HEK293 (cell line): ENCODE measurements around the gene HMG20A.

ENCODE experiments used
- EGR2 ChIP-seq: fragments of 450-650 bp; formaldehyde crosslinking; IDR thresholded peaks from 2 replicates; pipeline ENCODE4 v1.5.1; 2016; ENCODE audit warnings: low read depth, missing biosample characterization, missing genetic modification characterization
- IKZF3 ChIP-seq: fragments of 450-650 bp; IDR thresholded peaks from 2 replicates; pipeline ENCODE4 v1.5.0; 2018; ENCODE audit warnings: missing biosample characterization, mild to moderate bottlenecking, missing genetic modification characterization, moderate library complexity
- KLF9 ChIP-seq: fragments of 450-650 bp; formaldehyde crosslinking; IDR thresholded peaks from 2 replicates; pipeline ENCODE4 v1.5.1; 2016; ENCODE audit warnings: missing biosample characterization, missing genetic modification characterization, low read depth
- ZBTB20 ChIP-seq: fragments of 450-650 bp; formaldehyde crosslinking; IDR thresholded peaks from 2 replicates; pipeline ENCODE4 v1.5.1; 2016; ENCODE audit warnings: missing biosample characterization, missing genetic modification characterization
- ZBTB8A ChIP-seq: fragments of 450-650 bp; formaldehyde crosslinking; IDR thresholded peaks from 2 replicates; pipeline ENCODE4 v1.5.1; 2016; ENCODE audit warnings: missing biosample characterization, missing genetic modification characterization
- ZFP3 ChIP-seq: fragments of 450-650 bp; formaldehyde crosslinking; IDR thresholded peaks from 2 replicates; pipeline ENCODE4 v1.5.1; 2016; ENCODE audit warnings: low read depth, missing biosample characterization, missing genetic modification characterization
- ZNF175 ChIP-seq: fragments of 450-650 bp; formaldehyde crosslinking; IDR thresholded peaks from 2 replicates; pipeline ENCODE4 v1.5.1; 2016; ENCODE audit warnings: missing biosample characterization, missing genetic modification characterization
- ZNF202 ChIP-seq: fragments of 450-650 bp; formaldehyde crosslinking; IDR thresholded peaks from 2 replicates; pipeline ENCODE4 v1.5.1; 2016; ENCODE audit warnings: missing biosample characterization, missing genetic modification characterization, borderline replicate concordance
- ZNF211 ChIP-seq: fragments of 450-650 bp; formaldehyde crosslinking; IDR thresholded peaks from 2 replicates; pipeline ENCODE4 v1.5.1; 2016; ENCODE audit warnings: low read depth, missing biosample characterization, missing genetic modification characterization
- ZNF214 ChIP-seq: fragments of 450-650 bp; formaldehyde crosslinking; IDR thresholded peaks from 2 replicates; pipeline ENCODE4 v1.5.1; 2017; ENCODE audit warnings: missing biosample characterization, mild to moderate bottlenecking, missing genetic modification characterization, borderline replicate concordance
- ZNF391 ChIP-seq: fragments of 450-650 bp; formaldehyde crosslinking; IDR thresholded peaks from 2 replicates; pipeline ENCODE4 v1.5.1; 2016; ENCODE audit warnings: low read depth, missing biosample characterization, missing genetic modification characterization, borderline replicate concordance
- ZNF48 ChIP-seq: fragments of 450-650 bp; formaldehyde crosslinking; IDR thresholded peaks from 2 replicates; pipeline ENCODE4 v1.5.1; 2016; ENCODE audit warnings: missing biosample characterization, missing genetic modification characterization
- ZNF501 ChIP-seq: fragments of 450-650 bp; formaldehyde crosslinking; IDR thresholded peaks from 2 replicates; pipeline ENCODE4 v1.5.1; 2016; ENCODE audit warnings: missing biosample characterization, missing genetic modification characterization
- ZNF529 ChIP-seq: fragments of 450-650 bp; formaldehyde crosslinking; IDR thresholded peaks from 2 replicates; pipeline ENCODE4 v1.5.1; 2017; ENCODE audit warnings: missing genetic modification characterization, missing biosample characterization; ENCODE audit not compliant: insufficient replicate concordance
- ZNF530 ChIP-seq: fragments of 450-650 bp; formaldehyde crosslinking; IDR thresholded peaks from 2 replicates; pipeline ENCODE4 v1.5.1; 2016; ENCODE audit warnings: low read depth, missing biosample characterization, missing genetic modification characterization
- ZNF558 ChIP-seq: fragments of 450-650 bp; formaldehyde crosslinking; IDR thresholded peaks from 2 replicates; pipeline ENCODE4 v1.5.1; 2016; ENCODE audit warnings: missing biosample characterization, missing genetic modification characterization
- ZNF664 ChIP-seq: fragments of 450-650 bp; formaldehyde crosslinking; IDR thresholded peaks from 2 replicates; pipeline ENCODE4 v1.5.1; 2016; ENCODE audit warnings: missing biosample characterization, missing genetic modification characterization
- ZNF76 ChIP-seq: fragments of 450-650 bp; formaldehyde crosslinking; IDR thresholded peaks from 2 replicates; pipeline ENCODE4; 2016; ENCODE audit warnings: low read depth, missing biosample characterization, missing genetic modification characterization, borderline replicate concordance
- ZNF777 ChIP-seq: fragments of 450-650 bp; formaldehyde crosslinking; IDR thresholded peaks from 2 replicates; pipeline ENCODE4 v1.5.1; 2017; ENCODE audit warnings: missing biosample characterization, missing genetic modification characterization, borderline replicate concordance
- ZNF785 ChIP-seq: fragments of 450-650 bp; formaldehyde crosslinking; IDR thresholded peaks from 2 replicates; pipeline ENCODE4 v1.5.1; 2016; ENCODE audit warnings: missing biosample characterization, missing genetic modification characterization
- ZSCAN30 ChIP-seq: fragments of 450-650 bp; IDR thresholded peaks from 2 replicates; pipeline ENCODE4 v1.5.1; 2018; ENCODE audit warnings: missing biosample characterization, mild to moderate bottlenecking, missing genetic modification characterization, moderate library complexity
- ZXDB ChIP-seq: fragments of 450-650 bp; formaldehyde crosslinking; IDR thresholded peaks from 2 replicates; pipeline ENCODE4 v1.5.1; 2016; ENCODE audit warnings: missing biosample characterization, missing genetic modification characterization
- TF ChIP-seq, protein P1 (sequence below): fragments of 450-650 bp; formaldehyde crosslinking; IDR thresholded peaks from 2 replicates; pipeline ENCODE4 v1.5.1; 2016; ENCODE audit warnings: missing biosample characterization, missing genetic modification characterization
- TF ChIP-seq, protein P2 (sequence below): fragments of 450-650 bp; formaldehyde crosslinking; IDR thresholded peaks from 2 replicates; pipeline ENCODE4 v1.5.1; 2016; ENCODE audit warnings: missing biosample characterization, missing genetic modification characterization
- TF ChIP-seq, protein P3 (sequence below): sonication (generic); formaldehyde crosslinking; IDR thresholded peaks from 2 replicates; pipeline ENCODE4 v1.8.1; 2022; ENCODE audit warnings: mild to moderate bottlenecking, moderate library complexity, missing genetic modification reagents
- TF ChIP-seq, protein P4 (sequence below): fragments of 450-650 bp; formaldehyde crosslinking; IDR thresholded peaks from 2 replicates; pipeline ENCODE4 v1.5.1; 2016; ENCODE audit warnings: missing biosample characterization, missing genetic modification characterization
- TF ChIP-seq, protein P5 (sequence below): fragments of 450-650 bp; formaldehyde crosslinking; IDR thresholded peaks from 2 replicates; pipeline ENCODE4 v1.5.1; 2016; ENCODE audit warnings: missing biosample characterization, missing genetic modification characterization, low read depth
- TF ChIP-seq, protein P6 (sequence below): fragments of 450-650 bp; formaldehyde crosslinking; optimal IDR thresholded peaks from 2 replicates; pipeline ENCODE3; 2016; ENCODE audit warnings: missing biosample characterization, mild to moderate bottlenecking, missing genetic modification characterization
- TF ChIP-seq, protein P7 (sequence below): fragments of 450-650 bp; formaldehyde crosslinking; IDR thresholded peaks from 2 replicates; pipeline ENCODE4 v1.5.1; 2017; ENCODE audit warnings: missing biosample characterization, missing genetic modification characterization

Gene HMG20A

DNA sequence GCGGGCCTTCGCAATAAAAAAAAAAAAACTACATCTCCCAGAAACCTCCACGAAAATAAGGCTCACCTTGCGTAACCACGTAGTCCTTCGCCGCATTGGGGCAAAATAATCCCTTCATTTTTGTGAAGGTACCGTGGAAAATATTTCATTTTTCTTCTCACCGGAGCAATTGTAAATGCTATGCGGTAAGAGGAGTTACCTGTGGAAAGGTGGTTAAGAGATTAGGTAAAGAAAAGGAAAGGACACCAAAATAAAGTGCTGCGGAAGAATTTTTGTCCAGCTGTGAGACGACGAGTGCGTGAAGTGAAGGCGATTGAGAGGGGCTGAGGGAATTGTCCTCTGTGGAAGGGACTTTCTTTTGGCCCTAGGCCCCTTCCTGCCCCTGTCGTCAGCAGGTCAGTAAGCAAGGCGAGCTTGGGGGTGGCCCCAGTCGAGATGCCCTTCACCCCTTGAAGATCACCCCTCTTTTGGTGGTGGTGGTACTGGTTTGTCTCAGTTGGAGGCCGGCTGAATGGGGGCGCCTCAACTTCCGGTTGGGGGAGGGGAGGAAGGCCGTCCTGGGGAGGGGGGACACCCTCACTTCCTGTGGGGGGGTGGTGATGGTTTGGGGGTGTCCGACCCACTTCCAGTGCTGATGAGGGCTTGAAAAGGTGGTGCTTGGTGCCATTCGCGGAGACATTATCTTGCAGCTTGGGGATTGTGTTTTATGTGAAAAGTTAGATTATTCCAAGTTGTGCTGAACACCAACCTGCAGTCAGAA, at the start of gene HMG20A (continued):
- TF ChIP-seq, protein P1, sequence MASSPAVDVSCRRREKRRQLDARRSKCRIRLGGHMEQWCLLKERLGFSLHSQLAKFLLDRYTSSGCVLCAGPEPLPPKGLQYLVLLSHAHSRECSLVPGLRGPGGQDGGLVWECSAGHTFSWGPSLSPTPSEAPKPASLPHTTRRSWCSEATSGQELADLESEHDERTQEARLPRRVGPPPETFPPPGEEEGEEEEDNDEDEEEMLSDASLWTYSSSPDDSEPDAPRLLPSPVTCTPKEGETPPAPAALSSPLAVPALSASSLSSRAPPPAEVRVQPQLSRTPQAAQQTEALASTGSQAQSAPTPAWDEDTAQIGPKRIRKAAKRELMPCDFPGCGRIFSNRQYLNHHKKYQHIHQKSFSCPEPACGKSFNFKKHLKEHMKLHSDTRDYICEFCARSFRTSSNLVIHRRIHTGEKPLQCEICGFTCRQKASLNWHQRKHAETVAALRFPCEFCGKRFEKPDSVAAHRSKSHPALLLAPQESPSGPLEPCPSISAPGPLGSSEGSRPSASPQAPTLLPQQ (tag by site-specific recombination) = peak; percentile 10
- TF ChIP-seq ZNF391 (tag by site-specific recombination) = peak; percentile 93
- TF ChIP-seq ZNF214 = peak; percentile 31; the same call in 1 of the 2 replicates
- peak; percentile 61; the same call in 1 of the 2 replicates for TF ChIP-seq ZNF558
- TF ChIP-seq KLF9 (tag by site-specific recombination) = no peak
- TF ChIP-seq, protein P2, sequence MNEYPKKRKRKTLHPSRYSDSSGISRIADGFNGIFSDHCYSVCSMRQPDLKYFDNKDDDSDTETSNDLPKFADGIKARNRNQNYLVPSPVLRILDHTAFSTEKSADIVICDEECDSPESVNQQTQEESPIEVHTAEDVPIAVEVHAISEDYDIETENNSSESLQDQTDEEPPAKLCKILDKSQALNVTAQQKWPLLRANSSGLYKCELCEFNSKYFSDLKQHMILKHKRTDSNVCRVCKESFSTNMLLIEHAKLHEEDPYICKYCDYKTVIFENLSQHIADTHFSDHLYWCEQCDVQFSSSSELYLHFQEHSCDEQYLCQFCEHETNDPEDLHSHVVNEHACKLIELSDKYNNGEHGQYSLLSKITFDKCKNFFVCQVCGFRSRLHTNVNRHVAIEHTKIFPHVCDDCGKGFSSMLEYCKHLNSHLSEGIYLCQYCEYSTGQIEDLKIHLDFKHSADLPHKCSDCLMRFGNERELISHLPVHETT (tag by site-specific recombination) = peak; percentile 99
- TF ChIP-seq, protein P3, sequence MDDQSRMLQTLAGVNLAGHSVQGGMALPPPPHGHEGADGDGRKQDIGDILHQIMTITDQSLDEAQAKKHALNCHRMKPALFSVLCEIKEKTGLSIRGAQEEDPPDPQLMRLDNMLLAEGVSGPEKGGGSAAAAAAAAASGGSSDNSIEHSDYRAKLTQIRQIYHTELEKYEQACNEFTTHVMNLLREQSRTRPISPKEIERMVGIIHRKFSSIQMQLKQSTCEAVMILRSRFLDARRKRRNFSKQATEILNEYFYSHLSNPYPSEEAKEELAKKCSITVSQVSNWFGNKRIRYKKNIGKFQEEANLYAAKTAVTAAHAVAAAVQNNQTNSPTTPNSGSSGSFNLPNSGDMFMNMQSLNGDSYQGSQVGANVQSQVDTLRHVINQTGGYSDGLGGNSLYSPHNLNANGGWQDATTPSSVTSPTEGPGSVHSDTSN = 0 out of 2 replicates have a peak, but pooled peaks have one; percentile 49
- TF ChIP-seq ZNF501 (tag by site-specific recombination) = peak; percentile 91; the same call in 1 of the 2 replicates
- TF ChIP-seq IKZF3 (tag by site-specific recombination) = 0 out of 2 replicates have a peak, but pooled peaks have one; percentile 11
- TF ChIP-seq, protein P4, sequence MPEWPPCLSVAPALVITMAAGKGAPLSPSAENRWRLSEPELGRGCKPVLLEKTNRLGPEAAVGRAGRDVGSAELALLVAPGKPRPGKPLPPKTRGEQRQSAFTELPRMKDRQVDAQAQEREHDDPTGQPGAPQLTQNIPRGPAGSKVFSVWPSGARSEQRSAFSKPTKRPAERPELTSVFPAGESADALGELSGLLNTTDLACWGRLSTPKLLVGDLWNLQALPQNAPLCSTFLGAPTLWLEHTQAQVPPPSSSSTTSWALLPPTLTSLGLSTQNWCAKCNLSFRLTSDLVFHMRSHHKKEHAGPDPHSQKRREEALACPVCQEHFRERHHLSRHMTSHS = no peak
- TF ChIP-seq, protein P5, sequence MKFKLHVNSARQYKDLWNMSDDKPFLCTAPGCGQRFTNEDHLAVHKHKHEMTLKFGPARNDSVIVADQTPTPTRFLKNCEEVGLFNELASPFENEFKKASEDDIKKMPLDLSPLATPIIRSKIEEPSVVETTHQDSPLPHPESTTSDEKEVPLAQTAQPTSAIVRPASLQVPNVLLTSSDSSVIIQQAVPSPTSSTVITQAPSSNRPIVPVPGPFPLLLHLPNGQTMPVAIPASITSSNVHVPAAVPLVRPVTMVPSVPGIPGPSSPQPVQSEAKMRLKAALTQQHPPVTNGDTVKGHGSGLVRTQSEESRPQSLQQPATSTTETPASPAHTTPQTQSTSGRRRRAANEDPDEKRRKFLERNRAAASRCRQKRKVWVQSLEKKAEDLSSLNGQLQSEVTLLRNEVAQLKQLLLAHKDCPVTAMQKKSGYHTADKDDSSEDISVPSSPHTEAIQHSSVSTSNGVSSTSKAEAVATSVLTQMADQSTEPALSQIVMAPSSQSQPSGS (tag by site-specific recombination) = peak; percentile 63
- no peak for TF ChIP-seq ZNF777
- TF ChIP-seq ZBTB8A (tag by site-specific recombination) = peak; percentile 83
- no peak for TF ChIP-seq ZNF211 (tag by site-specific recombination)
- TF ChIP-seq, protein P6, sequence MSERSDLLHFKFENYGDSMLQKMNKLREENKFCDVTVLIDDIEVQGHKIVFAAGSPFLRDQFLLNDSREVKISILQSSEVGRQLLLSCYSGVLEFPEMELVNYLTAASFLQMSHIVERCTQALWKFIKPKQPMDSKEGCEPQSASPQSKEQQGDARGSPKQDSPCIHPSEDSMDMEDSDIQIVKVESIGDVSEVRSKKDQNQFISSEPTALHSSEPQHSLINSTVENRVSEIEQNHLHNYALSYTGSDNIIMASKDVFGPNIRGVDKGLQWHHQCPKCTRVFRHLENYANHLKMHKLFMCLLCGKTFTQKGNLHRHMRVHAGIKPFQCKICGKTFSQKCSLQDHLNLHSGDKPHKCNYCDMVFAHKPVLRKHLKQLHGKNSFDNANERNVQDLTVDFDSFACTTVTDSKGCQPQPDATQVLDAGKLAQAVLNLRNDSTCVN (tag by site-specific recombination) = peak; percentile 18
- TF ChIP-seq ZFP3 (tag by site-specific recombination) = 0 out of 2 replicates have a peak, but pooled peaks have one; percentile 18
- peak; percentile 99 for TF ChIP-seq ZXDB
- peak; percentile 88 for TF ChIP-seq ZNF664 (tag by site-specific recombination)
- no peak for TF ChIP-seq ZNF175
- TF ChIP-seq ZNF48 (tag by site-specific recombination) = no peak
- peak; percentile 83 for TF ChIP-seq ZBTB20 (tag by site-specific recombination)
- TF ChIP-seq ZNF202 (tag by site-specific recombination) = no peak
- TF ChIP-seq, protein P7, sequence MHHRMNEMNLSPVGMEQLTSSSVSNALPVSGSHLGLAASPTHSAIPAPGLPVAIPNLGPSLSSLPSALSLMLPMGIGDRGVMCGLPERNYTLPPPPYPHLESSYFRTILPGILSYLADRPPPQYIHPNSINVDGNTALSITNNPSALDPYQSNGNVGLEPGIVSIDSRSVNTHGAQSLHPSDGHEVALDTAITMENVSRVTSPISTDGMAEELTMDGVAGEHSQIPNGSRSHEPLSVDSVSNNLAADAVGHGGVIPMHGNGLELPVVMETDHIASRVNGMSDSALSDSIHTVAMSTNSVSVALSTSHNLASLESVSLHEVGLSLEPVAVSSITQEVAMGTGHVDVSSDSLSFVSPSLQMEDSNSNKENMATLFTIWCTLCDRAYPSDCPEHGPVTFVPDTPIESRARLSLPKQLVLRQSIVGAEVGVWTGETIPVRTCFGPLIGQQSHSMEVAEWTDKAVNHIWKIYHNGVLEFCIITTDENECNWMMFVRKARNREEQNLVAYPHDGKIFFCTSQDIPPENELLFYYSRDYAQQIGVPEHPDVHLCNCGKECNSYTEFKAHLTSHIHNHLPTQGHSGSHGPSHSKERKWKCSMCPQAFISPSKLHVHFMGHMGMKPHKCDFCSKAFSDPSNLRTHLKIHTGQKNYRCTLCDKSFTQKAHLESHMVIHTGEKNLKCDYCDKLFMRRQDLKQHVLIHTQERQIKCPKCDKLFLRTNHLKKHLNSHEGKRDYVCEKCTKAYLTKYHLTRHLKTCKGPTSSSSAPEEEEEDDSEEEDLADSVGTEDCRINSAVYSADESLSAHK = peak; percentile 62; the same call in 1 of the 2 replicates
- peak; percentile 20; the same call in 1 of the 2 replicates for TF ChIP-seq EGR2 (tag by site-specific recombination)
- TF ChIP-seq ZNF785 (tag by site-specific recombination) = peak; percentile 82; the same call in 1 of the 2 replicates
- TF ChIP-seq ZSCAN30 (tag by site-specific recombination) = 0 out of 2 replicates have a peak, but pooled peaks have one; percentile 7
- TF ChIP-seq ZNF530 (tag by site-specific recombination) = no peak
- no peak for TF ChIP-seq ZNF529 (tag by site-specific recombination)
- peak; percentile 97 for TF ChIP-seq ZNF76 (tag by site-specific recombination)
